Endothelial cell of umbilical vein (primary cell): ENCODE data around the gene HSPA12A. TPM values are rescaled to one million over a fixed set of nuclear protein-coding genes. Genes with fewer than 3 reads are reported as not detected.

Experiments
- BruUV-seq: library from RNA; stranded (reverse); fragments of 400-500 nt; replicated peaks from 2 replicates; lab custom pipeline; 2021; lab: Mats Ljungman, UMichigan
- CTCF ChIA-PET: fragments of 300-600, 350-600 bp; sonication (Branson Sonifier 250); formaldehyde crosslinking; loops from one replicate; lab custom pipeline; 2021; ENCODE audit warnings: antibody characterized with exemption, inconsistent platforms; lab: Charles Lee
- POLR2A ChIA-PET: fragments of 300-600, 350-600 bp; sonication (Branson Sonifier 250); formaldehyde crosslinking; loops from one replicate; lab custom pipeline; 2021; ENCODE audit warnings: antibody characterized with exemption, inconsistent platforms; lab: Charles Lee
- DNase-seq: peaks from one replicate; pipeline ENCODE4 v3.0.0-alpha.2; 2011; ENCODE audit warnings: low read depth, low spot score
- FAIRE-seq: peaks from 2 replicates; lab custom pipeline; 2011; peaks lifted over from hg19 to GRCh38; lab: Jason Lieb, UNC
- H2AFZ ChIP-seq: 2 replicates; pipeline ENCODE4 v1.6.0; 2012; ENCODE audit warnings: low read depth, low read length, control low read depth, inconsistent platforms
- H3K27ac ChIP-seq: 2 replicates; pipeline ENCODE4 v1.5.1; 2011; ENCODE audit warnings: low read depth, mild to moderate bottlenecking, control low read depth, low read length, moderate library complexity; ENCODE audit not compliant: insufficient read depth
- H3K27me3 ChIP-seq, 2 experiments: 2 replicates each; pipeline versions ENCODE4 v1.6.0 to v1.6.1; 2011; ENCODE audit warnings: low read length in 2 of 2, mixed read lengths in 1 of 2; ENCODE audit not compliant: control insufficient read depth in 2 of 2, insufficient read depth in 2 of 2
- H3K36me3 ChIP-seq, 2 experiments: 2 replicates in 1 of 2; 3 replicates in 1 of 2; pipeline ENCODE4 v1.5.1; 2011; ENCODE audit warnings: low read length in 2 of 2, mild to moderate bottlenecking in 1 of 2, moderate library complexity in 1 of 2; ENCODE audit not compliant: control insufficient read depth in 2 of 2, insufficient read depth in 2 of 2; ENCODE audit errors: extremely low read depth in 1 of 2
- H3K4me1 ChIP-seq: 3 replicates; pipeline ENCODE4 v1.5.1; 2011; ENCODE audit warnings: mild to moderate bottlenecking, low read length; ENCODE audit not compliant: control insufficient read depth, insufficient read depth; ENCODE audit errors: extremely low read depth
- H3K4me2 ChIP-seq: 2 replicates; pipeline ENCODE4 v1.6.1; 2011; ENCODE audit warnings: low read length, control low read depth, mixed read lengths; ENCODE audit not compliant: insufficient read depth
- H3K4me3 ChIP-seq, 3 experiments: fragments of 200-600 bp in 1 of 3; sonication (generic), shearing (Covaris generic) in 1 of 3; replicated peaks in 1 of 3; 2 replicates each; pipeline ENCODE4 v1.5.1; 2011 to 2016; ENCODE audit warnings: control low read depth in 3 of 3, low read length in 3 of 3, mild to moderate bottlenecking in 2 of 3, inconsistent platforms in 1 of 3, low read depth in 1 of 3, moderate library complexity in 1 of 3; ENCODE audit not compliant: insufficient read depth in 1 of 3
- H3K79me2 ChIP-seq: 2 replicates; pipeline ENCODE4 v1.6.0; 2012; ENCODE audit warnings: low read length, inconsistent platforms; ENCODE audit not compliant: control insufficient read depth, insufficient read depth
- H3K9ac ChIP-seq: replicated peaks from 2 replicates; pipeline ENCODE3; 2011; ENCODE audit warnings: low read length, control low read depth; ENCODE audit not compliant: insufficient read depth; ENCODE audit errors: extremely low read depth
- H3K9me1 ChIP-seq: replicated peaks from 3 replicates; pipeline ENCODE4 v1.6.0; 2011; ENCODE audit warnings: mild to moderate bottlenecking, low read length; ENCODE audit not compliant: control insufficient read depth, insufficient read depth; ENCODE audit errors: extremely low read depth
- H3K9me3 ChIP-seq: replicated peaks from 2 replicates; pipeline ENCODE4 v1.5.1; 2012; ENCODE audit warnings: low read length, inconsistent platforms; ENCODE audit not compliant: control insufficient read depth, insufficient read depth
- H4K20me1 ChIP-seq: replicated peaks from 2 replicates; pipeline ENCODE3; 2011; ENCODE audit warnings: mild to moderate bottlenecking, low read length; ENCODE audit not compliant: control insufficient read depth, insufficient read depth; ENCODE audit errors: extremely low read depth
- EZH2 ChIP-seq: IDR thresholded peaks from 2 replicates; pipeline ENCODE4 v1.6.1; 2012; ENCODE audit warnings: borderline replicate concordance, low read depth, mild to moderate bottlenecking, moderate library complexity, low read length, inconsistent platforms; ENCODE audit not compliant: severe bottlenecking
- FOS ChIP-seq: IDR thresholded peaks from 2 replicates; pipeline ENCODE4 v1.6.1; 2011; ENCODE audit warnings: mild to moderate bottlenecking, low read length, moderate library complexity, borderline replicate concordance; ENCODE audit not compliant: insufficient read depth
- GATA2 ChIP-seq: IDR thresholded peaks from 2 replicates; pipeline ENCODE4 v1.7.0; 2011; ENCODE audit warnings: low read depth, mild to moderate bottlenecking, moderate library complexity, mixed read lengths, low read length; ENCODE audit not compliant: insufficient read length, insufficient read depth
- JUN ChIP-seq: IDR thresholded peaks from 2 replicates; pipeline ENCODE4 v1.6.1; 2011; ENCODE audit warnings: borderline replicate concordance, low read depth; ENCODE audit not compliant: insufficient read length, insufficient read depth
- MAX ChIP-seq: IDR thresholded peaks from 2 replicates; pipeline ENCODE4 v1.6.1; 2011; ENCODE audit not compliant: insufficient read depth, insufficient read length
- MYC ChIP-seq: IDR thresholded peaks from one replicate; pipeline ENCODE4 v1.6.1; 2011; ENCODE audit warnings: mild to moderate bottlenecking, low read depth, low read length
- POLR2A ChIP-seq: IDR thresholded peaks from 2 replicates; pipeline ENCODE4 v1.6.1; 2012; ENCODE audit warnings: low read depth, mild to moderate bottlenecking, control low read depth, low read length
- POLR2AphosphoS5 ChIP-seq: IDR thresholded peaks from 2 replicates; pipeline ENCODE4 v1.6.1; 2012; ENCODE audit warnings: low read depth, mild to moderate bottlenecking, control low read depth, low read length, moderate library complexity; ENCODE audit not compliant: insufficient read depth
- dilution Hi-C: fragments of 300-500 bp; cut with MboI; formaldehyde crosslinking; loops from one replicate; pipeline ENCODE4 v1.15.0; 2019; ENCODE audit warnings: low sequenced_read_pairs; ENCODE audit not compliant: extremely low pct_ligation_motif_present
- intact Hi-C: fragments of 100-400 bp; cut with micrococcal nuclease; formaldehyde crosslinking; loops from one replicate; pipeline ENCODE4 v1.10.0; 2022
- polyA plus RNA-seq, 4 experiments: library from polyadenylated mRNA; depleted of rRNA in 3 of 4; stranded (reverse) in 3 of 4; unstranded in 1 of 4; fragments of >200 nt; gene quantifications; 2 replicates each; pipeline versions ENCODE4 v1.2.1 to v1.2.3, GENCODE V29; 2011 to 2012; ENCODE audit warnings: missing spikeins in 1 of 4
- total RNA-seq: library from RNA; stranded (reverse); gene quantifications from 2 replicates; pipeline ENCODE4 v1.2.3, GENCODE V29; 2021
- TF ChIP-seq, protein P1 (sequence below), 2 donors: IDR thresholded peaks; 1 replicate in 1 of 2; 2 replicates in 1 of 2; pipeline ENCODE4 v1.5.1; 2011; ENCODE audit warnings: low read length in 2 of 2, mild to moderate bottlenecking in 2 of 2, moderate library complexity in 2 of 2, control low read depth in 1 of 2, inconsistent platforms in 1 of 2, low read depth in 1 of 2; ENCODE audit not compliant: insufficient read depth in 1 of 2; ENCODE audit errors: extremely low read depth in 1 of 2

Gene HSPA12A
- total and polyA plus RNA-seq, 2 donors (not counting 3 experiments of a cell fraction or from before 2014, with no cell fraction given) = 0.22 to 0.29 TPM

GRCh38 chr10:116715839-116716377, 26.5 kb downstream of the HSPA12A start:
- DNase-seq (no peak), FAIRE-seq (no peak)
- H3K4me1 ChIP-seq = no peaks in the 10 kb centered on the region
- no peaks in the 10 kb centered on the region for H3K27me3 ChIP-seq
- dilution Hi-C loops (no loop called here), intact Hi-C loops (no loop called here)
- no peak overlapping the region for H3K4me2 ChIP-seq
- H3K36me3 ChIP-seq = no peaks in the 10 kb centered on the region
- no peak overlapping the region for H2AFZ ChIP-seq
- CTCF ChIA-PET = no interaction called here
- no peaks in the 10 kb centered on the region for H4K20me1 ChIP-seq
- H3K9me3 ChIP-seq = no peaks in the 10 kb centered on the region
- TF ChIP-seq POLR2A (no peak), JUN (no peak), POLR2AphosphoS5 (no peak), MAX (no peak), GATA2 (no peak), MYC (no peak), EZH2 (no peak), FOS (no peak)
- TF ChIP-seq, protein P1, sequence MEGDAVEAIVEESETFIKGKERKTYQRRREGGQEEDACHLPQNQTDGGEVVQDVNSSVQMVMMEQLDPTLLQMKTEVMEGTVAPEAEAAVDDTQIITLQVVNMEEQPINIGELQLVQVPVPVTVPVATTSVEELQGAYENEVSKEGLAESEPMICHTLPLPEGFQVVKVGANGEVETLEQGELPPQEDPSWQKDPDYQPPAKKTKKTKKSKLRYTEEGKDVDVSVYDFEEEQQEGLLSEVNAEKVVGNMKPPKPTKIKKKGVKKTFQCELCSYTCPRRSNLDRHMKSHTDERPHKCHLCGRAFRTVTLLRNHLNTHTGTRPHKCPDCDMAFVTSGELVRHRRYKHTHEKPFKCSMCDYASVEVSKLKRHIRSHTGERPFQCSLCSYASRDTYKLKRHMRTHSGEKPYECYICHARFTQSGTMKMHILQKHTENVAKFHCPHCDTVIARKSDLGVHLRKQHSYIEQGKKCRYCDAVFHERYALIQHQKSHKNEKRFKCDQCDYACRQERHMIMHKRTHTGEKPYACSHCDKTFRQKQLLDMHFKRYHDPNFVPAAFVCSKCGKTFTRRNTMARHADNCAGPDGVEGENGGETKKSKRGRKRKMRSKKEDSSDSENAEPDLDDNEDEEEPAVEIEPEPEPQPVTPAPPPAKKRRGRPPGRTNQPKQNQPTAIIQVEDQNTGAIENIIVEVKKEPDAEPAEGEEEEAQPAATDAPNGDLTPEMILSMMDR (IDR thresholded peaks at IDR 0.05; ENCODE audit: extremely low read depth in 1 of 2, insufficient read depth in 1 of 2, low read depth in 1 of 2, low read length in 2 of 2) = no peak
- H3K9ac ChIP-seq = no peak overlapping the region
- H3K27ac ChIP-seq = no peak overlapping the region
- POLR2A ChIA-PET = no interaction called here
- BruUV-seq = no TSS peak
- no peaks in the 10 kb centered on the region for H3K9me1 ChIP-seq
- H3K79me2 ChIP-seq = no peaks in the 10 kb centered on the region
- H3K4me3 ChIP-seq = no peak overlapping the region
